NOMO-1 treated with dmso at 0.1 percent for 144 hours (cell line): ENCODE results near the gene NXPH3.
"Not testable (repeated sequence)": the region's sequence is repeated elsewhere in the genome, so short reads cannot be mapped to it uniquely, and the experiment has no call there.

ENCODE experiments used
- DNase-seq: peaks from one replicate; lab custom pipeline; 2025; ENCODE audit not compliant: unreplicated experiment; lab: John Stamatoyannopoulos, UW

NXPH3 gene

GRCh38 chr17:49554694-49555494 lies 20.8 kb upstream of the NXPH3 start:
- no peak for DNase-seq

- no peak for DNase-seq
These were observed 20.0 kb upstream of the NXPH3 start for GRCh38 chr17:49555495-49556222.

DNA sequence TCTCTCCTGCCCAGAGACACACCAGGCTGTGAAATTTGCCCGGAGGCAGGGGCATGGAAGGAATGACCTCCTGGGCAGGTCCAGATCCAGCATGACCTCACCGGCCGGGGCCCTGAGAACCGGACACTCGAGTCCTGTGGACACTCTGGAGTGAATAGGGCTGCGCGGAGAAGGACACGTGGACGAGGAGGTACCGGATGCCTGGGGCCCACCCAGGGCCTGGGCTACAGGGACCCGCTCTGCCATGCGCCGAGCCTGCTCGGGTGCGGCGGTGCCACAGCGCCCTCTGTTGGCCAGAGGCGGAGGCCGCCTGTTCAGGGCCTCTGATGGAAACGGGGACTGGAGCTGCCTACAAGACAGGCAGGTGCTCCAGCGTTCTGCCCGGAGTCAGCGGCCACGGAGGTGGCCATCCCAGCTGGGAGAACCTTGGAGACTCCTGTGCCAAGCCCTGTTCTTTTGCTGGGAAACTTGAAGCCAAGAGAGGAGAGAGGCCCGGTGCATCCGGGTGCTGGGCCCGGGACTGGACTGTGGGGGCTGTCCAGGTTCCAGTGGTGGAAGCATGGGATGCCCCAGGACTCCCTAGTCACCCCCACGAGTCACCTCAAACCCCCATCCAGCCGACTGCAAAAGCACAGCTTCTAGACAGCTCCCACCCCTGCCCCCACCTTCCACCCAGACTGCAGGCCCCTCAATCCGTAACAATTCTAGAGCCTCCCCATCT lies 19.3 kb upstream of the NXPH3 start:
- peak; percentile 49 for DNase-seq

GRCh38 chr17:49557312-49558024 lies 18.2 kb upstream of the NXPH3 start:
- peak; percentile 29 for DNase-seq

- no peak for DNase-seq
These were observed 11.0 kb upstream of the NXPH3 start for GRCh38 chr17:49564638-49565037.

- DNase-seq, result no peak
These were observed 9.7 kb upstream of the NXPH3 start for GRCh38 chr17:49565948-49566491.

GRCh38 chr17:49566668-49567071 lies 9.0 kb upstream of the NXPH3 start:
- DNase-seq, result no peak

- DNase-seq, result no peak
These were observed 8.6 kb upstream of the NXPH3 start for GRCh38 chr17:49567104-49567521.

DNA sequence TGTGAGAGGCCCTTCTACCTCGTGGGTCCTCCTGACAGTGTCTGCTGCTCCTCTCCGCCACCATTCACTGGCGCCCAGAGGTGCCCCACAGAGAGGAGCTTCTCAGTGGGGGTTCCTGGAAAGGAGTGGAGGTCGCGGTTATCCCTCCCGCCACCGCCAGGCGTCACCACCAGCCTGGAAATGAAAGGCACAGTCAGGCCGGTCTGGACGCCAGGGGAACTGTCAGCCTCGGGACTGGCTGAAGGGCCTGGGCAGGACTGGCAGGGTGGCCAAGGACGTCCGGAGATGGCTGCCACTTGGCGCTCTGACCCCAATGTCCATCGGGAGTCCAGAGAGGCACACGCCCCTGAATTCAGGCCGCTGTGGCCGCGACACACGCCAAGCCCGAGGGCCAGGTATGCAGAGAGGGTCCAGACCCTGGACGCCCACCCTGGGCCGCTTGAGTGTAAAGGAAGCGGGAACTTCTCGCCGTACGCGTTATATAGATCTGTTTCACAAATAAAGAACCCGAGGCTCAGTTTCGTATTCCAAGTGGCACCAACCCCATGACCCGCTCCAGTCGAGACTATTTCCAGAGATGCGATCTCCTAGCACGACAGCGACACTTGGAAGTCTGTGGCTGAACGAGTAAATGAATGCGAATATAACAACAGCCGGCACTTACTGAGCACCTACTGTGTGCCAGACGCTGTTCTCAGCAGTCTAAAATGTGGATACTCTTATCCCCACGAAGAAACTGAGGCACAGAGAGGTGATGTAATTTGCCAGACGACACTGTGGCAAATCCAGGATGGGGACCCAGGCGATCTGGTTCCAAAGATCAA lies 7.6 kb upstream of the NXPH3 start:
- DNase-seq, result peak; percentile 69

GRCh38 chr17:49568695-49569047 lies 7.0 kb upstream of the NXPH3 start:
- DNase-seq, result not testable (repeated sequence)

DNA sequence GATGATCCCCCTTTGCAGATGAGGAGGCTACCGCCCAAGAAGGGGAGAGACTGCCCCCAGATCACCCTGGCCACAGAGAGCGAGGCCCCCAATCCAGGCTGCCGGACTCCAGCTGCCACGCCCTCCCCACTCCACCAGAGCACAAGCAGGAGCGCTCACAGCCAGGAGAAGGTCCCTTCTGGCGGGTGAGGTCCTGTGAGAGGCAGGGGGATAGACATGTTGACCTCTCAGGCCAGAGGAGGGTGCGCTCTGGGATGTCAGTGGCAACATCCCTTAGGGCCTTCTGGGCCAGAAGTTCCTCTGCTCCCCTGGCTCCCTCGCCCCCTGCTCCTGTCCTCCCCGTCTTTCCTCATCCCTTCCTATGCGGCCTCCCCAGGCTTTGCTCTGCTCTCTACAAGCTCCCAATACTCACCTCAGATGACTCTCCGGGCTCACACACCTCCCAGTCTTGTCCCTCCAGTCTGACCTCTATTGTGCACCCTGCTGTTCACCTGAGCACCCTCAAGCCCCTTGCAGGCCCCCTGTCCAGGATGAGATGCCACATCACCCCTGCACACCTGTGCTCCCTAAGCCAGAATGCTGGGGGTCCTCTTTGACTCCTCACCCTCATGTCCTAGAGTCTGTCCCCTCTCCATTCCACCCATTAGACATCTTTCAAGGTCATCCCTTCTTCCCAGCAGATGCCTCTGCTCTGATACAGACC lies 5.0 kb upstream of the NXPH3 start:
- DNase-seq, result no peak

DNA sequence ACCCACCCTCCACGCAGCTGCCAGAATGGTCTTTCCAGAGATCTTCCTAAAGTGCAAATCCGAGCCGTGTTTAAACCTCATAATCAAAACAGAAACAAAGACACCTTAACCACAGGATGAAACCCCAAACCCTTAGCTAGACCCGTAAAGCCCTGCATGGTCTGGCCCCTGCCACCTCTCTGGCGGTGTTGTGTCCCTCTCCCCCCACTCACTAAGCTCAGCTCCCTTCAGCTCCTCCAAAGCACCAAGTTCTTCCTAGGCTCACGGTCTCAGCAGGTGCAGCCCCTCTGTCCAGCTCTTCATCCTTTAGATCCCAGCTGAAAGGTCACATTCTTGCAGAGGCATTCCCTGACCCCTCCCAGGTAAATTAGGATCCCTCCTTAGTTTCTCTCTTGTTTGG lies 4.4 kb upstream of the NXPH3 start:
- no peak for DNase-seq

- no peak for DNase-seq
These were observed 3.9 kb upstream of the NXPH3 start for GRCh38 chr17:49571764-49572163.

GRCh38 chr17:49572226-49572625 lies 3.4 kb upstream of the NXPH3 start:
- DNase-seq, result no peak

DNA sequence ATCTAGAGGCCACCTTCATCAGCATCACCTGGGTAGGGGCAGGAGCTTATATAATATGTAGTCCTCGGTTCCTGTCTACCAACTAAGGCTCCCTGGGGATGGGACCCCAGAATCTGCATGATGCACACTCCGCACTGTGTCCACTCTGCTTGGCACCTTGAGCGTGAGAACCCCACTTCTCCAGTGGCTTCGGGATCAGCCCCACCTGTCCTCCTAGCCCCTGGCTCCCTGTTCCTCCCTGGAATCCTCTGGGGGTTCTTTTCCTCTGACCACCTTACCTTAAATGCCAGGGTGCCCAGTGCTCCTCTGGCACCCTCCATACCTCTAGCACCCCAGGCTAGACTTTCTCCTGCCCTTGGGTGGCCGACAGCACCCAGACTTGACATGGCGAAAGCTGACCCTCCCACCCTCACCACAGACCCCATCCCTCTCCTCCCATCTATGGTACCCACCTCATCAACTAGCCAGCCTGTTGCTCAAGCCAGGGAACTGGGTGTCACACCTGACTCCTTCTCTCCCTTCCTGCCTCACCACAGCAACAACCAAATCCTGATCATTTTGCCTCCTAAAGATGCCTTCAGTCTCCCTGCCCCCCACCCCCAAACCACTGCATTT lies 2.8 kb upstream of the NXPH3 start:
- no peak for DNase-seq

DNA sequence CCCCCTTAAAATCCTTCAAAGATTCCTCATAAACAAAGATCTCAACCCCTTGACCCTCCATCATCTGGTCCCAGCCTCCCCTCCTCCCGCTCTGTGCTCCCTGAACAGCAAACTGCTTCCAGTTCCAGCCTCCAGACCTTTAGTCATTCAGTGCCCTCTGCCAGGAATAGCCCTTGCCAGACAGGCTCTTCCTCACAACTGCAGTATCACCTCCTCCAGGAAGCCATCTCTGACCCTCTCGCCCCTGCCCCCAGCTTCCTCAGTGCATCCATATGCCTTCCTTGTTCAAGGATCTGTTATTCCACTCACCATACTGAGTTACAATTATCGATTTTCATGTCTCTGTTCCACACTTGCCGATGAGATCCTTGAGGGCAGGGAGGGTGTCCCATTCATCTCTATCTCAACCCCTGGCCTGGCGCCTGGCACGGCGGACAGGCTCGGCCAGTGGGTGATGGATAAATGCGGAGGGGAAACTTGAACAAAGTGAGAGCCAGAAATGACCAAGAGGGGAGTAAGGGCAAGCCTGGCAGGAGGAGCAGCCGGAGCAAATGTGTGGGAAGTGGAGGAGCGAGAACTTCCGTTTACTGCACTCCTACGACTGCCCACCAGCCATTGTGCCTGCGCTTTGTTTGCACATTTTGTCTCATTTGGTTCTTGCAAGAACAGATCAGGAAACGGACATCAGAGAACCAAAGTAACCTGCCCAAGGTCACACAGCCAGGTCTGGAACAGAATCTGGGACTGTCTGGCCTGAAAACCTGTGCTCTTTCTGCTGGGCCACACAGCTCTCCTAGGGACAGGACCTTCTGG lies 2.0 kb upstream of the NXPH3 start:
- DNase-seq, result no peak

GRCh38 chr17:49574323-49574781 lies 1.3 kb upstream of the NXPH3 start:
- DNase-seq, result no peak
